ENCODE measurements around the gene MAML1.

The MAML1 gene

DNA sequence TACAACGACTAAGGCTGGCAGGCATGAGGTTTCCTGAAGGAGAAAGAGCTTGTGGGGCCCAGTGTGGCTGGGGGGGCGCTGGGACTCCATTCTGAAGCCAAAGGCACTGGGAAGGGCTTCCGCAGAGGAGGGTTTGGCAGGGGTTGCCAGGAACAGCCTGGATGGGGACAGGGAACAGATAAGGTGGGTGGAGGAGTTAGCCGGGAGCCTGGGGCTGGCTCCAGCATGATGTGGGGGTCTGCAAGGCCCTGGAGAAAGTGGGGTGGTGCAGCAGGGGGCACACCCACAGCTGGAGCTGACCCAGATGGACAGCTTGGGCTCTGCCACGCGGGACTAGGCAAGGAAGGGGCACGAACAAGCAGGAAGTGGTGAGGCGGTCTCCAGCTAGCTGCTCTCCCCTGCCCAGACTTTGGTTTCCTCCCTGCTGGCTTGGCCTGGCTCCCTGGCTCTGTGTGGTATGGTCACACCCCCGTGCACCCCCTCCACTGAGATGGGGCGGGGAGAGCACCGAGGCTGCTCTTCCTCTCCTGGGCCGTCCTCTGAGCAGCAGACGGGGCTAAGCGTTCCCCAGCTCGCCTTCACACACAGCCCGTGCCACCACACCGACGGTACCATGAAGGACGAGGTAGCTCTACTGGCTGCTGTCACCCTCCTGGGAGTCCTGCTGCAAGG lies 61.0 kb downstream of the MAML1 start, which contains the start of gene LTC4S:
Gene LTC4S (plus strand): TSS at position 519 of the 672 bp plus-strand sequence. CDS start 95 bp downstream, at position 614.
- FAIRE-seq = no peak
- DNase-seq (ENCODE audit: low spot score) = peak; percentile 42

GRCh38 chr5:179794171-179794570 lies 61.5 kb downstream of the MAML1 start:
- FAIRE-seq = no peak

GRCh38 chr5:179794575-179794974 lies 62.0 kb downstream of the MAML1 start:
- FAIRE-seq (no peak), DNase-seq (ENCODE audit: low spot score) (no peak)

More at GRCh38 chr5:179794171-179794570, 61.5 kb downstream of the MAML1 start:
- no peak for DNase-seq (ENCODE audit: low spot score)

- DNase-seq (ENCODE audit: low spot score) = no peak
- FAIRE-seq = no peak
Observed at GRCh38 chr5:179795049-179795862, 62.6 kb downstream of the MAML1 start.

DNA sequence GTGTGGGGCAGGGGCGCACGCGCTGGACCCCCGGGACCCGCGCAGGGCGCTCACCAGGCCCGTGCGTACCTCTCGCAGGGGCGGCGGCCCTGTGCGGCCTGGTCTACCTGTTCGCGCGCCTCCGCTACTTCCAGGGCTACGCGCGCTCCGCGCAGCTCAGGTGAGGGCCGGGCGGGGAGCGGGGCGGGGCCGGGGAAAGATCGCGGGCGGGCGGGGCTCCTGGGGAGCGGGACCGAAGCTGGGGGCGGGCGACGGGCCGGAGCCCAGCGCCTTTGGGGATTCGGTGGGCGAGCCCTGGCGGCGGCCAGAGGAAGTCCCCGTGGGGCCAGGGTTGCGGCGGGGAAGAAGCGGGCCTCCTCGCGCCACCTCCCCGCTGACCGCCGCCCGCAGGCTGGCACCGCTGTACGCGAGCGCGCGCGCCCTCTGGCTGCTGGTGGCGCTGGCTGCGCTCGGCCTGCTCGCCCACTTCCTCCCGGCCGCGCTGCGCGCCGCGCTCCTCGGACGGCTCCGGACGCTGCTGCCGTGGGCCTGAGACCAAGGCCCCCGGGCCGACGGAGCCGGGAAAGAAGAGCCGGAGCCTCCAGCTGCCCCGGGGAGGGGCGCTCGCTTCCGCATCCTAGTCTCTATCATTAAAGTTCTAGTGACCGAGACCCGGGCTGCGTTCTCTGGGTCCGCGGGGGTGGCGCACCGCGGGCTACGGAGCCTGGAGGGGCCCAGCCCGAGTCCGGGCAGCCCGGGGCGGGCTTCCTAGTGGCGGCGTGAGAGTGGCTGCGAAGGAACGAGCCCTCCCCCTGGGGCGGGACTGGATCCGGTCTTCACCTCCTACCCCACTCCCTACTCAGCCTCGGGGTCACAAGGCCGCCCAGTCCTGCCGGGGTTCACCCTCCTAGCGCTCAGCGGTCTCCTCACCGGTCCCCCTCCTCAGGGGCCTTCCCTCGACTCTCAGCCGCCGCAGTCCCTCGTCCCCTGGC lies 63.5 kb downstream of the MAML1 start:
- peak; percentile 68 for DNase-seq (ENCODE audit: low spot score)
- no peak for FAIRE-seq

GRCh38 chr5:179796877-179797608 lies 64.4 kb downstream of the MAML1 start:
- FAIRE-seq = no peak

DNA sequence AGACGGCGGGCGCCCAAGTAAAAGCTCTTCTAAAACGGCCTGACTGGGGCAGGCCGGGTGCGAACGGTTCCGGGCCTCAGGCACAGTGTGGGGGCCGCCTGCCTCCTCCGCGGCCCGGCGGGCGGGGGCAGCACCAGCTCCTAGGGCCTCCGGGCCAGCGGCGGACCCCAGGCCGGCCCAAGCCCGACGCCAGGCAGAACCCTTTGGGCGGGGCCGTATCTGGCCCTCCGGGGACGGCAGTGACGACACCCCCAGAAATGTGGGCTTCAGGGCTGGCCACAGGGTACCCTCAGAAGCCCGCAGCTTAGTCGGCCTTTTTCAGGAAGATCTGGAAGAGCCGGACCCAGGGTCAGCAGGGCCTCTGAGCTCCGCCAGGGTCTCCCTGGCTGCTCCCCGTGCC lies 65.1 kb downstream of the MAML1 start:
- FAIRE-seq = no peak
- no peak for DNase-seq (ENCODE audit: low spot score)

More at GRCh38 chr5:179796877-179797608, 64.4 kb downstream of the MAML1 start:
- no peak for DNase-seq (ENCODE audit: low spot score)

GRCh38 chr5:179798144-179798770 lies 65.6 kb downstream of the MAML1 start:
- DNase-seq (ENCODE audit: low spot score) (no peak), FAIRE-seq (no peak)

GRCh38 chr5:179798771-179799643 lies 66.4 kb downstream of the MAML1 start:
- FAIRE-seq (no peak), DNase-seq (ENCODE audit: low spot score) (no peak)

- DNase-seq (ENCODE audit: low spot score) (no peak), FAIRE-seq (no peak)
Observed at GRCh38 chr5:179799644-179799973, 67.0 kb downstream of the MAML1 start.

GRCh38 chr5:179800071-179800695 lies 67.6 kb downstream of the MAML1 start:
- no peak for FAIRE-seq
- DNase-seq (ENCODE audit: low spot score) = no peak

GRCh38 chr5:179800696-179801201 lies 68.1 kb downstream of the MAML1 start:
- FAIRE-seq (no peak), DNase-seq (ENCODE audit: low spot score) (no peak)

DNA sequence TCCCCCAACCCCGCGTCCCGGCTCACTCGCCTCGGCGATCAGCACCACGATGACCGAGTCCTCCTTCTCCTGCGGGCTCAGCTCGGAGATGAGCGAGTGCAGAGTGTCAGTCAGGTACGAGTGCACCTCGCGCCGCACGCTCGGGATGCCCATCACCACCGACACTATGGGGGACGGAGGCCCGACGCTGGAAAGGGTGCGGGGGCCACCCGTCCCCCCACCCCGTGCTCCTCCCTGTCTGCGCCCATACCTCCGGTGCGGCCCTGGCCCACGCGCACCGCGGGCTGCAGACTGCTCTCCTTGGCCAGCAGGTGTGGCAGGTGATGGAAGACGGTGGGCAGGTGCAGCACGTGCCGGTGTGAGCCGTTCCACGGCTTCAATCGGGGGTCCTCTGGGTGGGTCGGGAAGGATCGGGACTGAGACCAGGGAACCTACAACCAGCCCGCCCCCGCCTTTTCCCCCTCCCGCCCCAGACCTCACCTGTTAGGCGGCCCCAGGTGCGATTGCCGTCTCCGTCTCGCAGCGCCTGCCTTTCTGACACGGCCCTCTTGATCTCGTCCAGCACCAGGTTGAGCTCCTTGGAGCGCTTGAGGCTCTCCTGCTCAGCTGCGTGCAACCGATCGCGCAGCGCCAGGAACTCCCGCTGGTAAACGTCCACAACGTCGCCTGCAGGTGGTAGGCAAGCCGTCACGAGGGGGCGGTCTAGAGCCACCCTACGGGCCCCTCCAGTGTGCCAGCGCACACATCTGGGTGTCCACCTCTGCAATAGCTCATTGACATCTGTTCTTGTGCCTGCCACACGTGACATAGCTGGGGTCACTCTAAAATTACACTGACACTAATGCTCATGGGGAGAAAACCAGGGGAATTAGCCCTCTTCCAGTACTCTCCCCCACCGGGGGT lies 68.9 kb downstream of the MAML1 start:
- no peak for FAIRE-seq
- no peak for DNase-seq (ENCODE audit: low spot score)

GRCh38 chr5:179802207-179802883 lies 69.7 kb downstream of the MAML1 start:
- DNase-seq (ENCODE audit: low spot score) (no peak), FAIRE-seq (no peak)

- FAIRE-seq = no peak
- no peak for DNase-seq (ENCODE audit: low spot score)
Observed at GRCh38 chr5:179802950-179803562, 70.4 kb downstream of the MAML1 start.

DNA sequence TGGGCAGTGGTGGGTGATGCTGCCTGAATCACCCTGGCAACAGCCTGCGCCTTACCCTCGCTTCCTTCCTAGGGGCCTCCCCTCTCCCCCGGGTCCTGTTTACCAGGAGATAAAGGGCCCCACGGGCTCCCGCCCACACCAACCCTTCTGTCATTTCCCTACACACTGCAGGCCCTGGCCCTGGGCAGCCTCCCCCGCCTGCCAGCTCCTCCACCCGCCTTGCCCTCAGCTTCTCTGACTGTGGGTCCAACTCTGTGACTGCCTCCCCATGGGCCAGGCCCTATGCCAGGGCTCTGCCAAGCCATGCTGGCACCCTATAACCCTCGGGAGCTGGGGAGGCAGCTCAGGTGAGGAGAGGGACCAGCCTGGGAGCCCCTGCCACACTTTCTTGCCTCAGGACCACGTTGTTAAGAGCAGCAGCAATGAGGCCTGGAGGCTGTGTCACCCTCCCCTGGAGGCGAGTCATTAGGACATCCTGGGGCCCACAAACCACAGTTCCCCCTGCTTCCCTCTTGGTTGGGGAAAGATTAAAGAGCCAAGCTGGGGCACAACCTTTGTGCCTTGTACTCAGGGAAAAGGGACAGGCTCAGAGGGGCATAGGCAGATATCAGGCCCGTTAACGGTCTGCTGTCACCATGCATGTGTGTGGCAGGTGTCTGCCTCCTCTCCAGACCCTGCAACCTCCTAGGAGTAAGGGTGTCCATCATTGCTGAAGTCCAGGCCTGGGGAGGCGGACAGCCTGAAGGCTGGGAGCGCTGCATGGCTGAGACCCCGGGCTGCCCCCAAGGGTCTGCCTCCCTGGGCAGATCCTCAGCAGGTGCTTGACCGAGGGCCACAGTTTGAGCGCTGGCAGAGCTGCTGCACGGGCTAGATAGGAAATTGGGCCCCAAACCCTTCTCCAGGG lies 71.3 kb downstream of the MAML1 start:
- FAIRE-seq (no peak), DNase-seq (ENCODE audit: low spot score) (no peak)
